K562 (cell line): ENCODE data around the gene CXCL17.

ENCODE experiments used
- BHLHE40 ChIP-seq: IDR thresholded peaks from 2 replicates; pipeline ENCODE4 v1.6.1; 2011; ENCODE audit warnings: low read length, improper control_type of control experiment
- CEBPB ChIP-seq: fragments of 450-650 bp; IDR thresholded peaks from 2 replicates; pipeline ENCODE4 v1.6.1; 2016; ENCODE audit warnings: missing genetic modification characterization, missing compliant biosample characterization
- CTCF ChIP-seq, 3 experiments: IDR thresholded peaks in 2 of 3; conservative IDR thresholded peaks in 1 of 3; 2 replicates each; pipeline ENCODE4 v1.5.1; 2011 to 2012; ENCODE audit warnings: low read length in 3 of 3, mild to moderate bottlenecking in 3 of 3, control low read depth in 2 of 3, improper control_type of control experiment in 1 of 3, inconsistent platforms in 1 of 3, low read depth in 1 of 3, mixed read lengths in 1 of 3, moderate library complexity in 1 of 3; ENCODE audit not compliant: insufficient read depth in 2 of 3
- POLR2AphosphoS2 ChIP-seq: IDR thresholded peaks from 2 replicates; pipeline ENCODE4 v1.6.1; 2012; ENCODE audit warnings: low read length, improper control_type of control experiment
- RAD21 ChIP-seq, 2 experiments: fragments of 250-450 bp in 1 of 2; fragments of 450-650 bp in 1 of 2; sonication (Bioruptor Pico) in 1 of 2; formaldehyde crosslinking in 1 of 2; IDR thresholded peaks in 1 of 2; conservative IDR thresholded peaks in 1 of 2; 2 replicates each; pipeline versions ENCODE4 v1.4.0 to v1.8.0; 2020 to 2022; ENCODE audit warnings: mild to moderate bottlenecking in 2 of 2, moderate library complexity in 1 of 2
- REST ChIP-seq, 2 experiments: fragments of 450-650 bp; formaldehyde crosslinking in 1 of 2; IDR thresholded peaks; 2 replicates each; pipeline versions ENCODE4 v1.4.0 to v1.6.1; 2014 to 2020; ENCODE audit warnings: mild to moderate bottlenecking in 2 of 2, borderline replicate concordance in 1 of 2, low read depth in 1 of 2
- SRSF7 ChIP-seq: fragments of 200-400 bp; formaldehyde crosslinking; optimal IDR thresholded peaks from 2 replicates; pipeline ENCODE3; 2017; ENCODE audit warnings: mild to moderate bottlenecking, low read depth, low read length
- STAT6 ChIP-seq: sonication (generic); formaldehyde crosslinking; IDR thresholded peaks from 2 replicates; pipeline ENCODE4 v1.8.1; 2023; ENCODE audit warnings: mild to moderate bottlenecking, missing genetic modification reagents
- TSC22D4 ChIP-seq: fragments of 450-650 bp; IDR thresholded peaks from 2 replicates; pipeline ENCODE4 v1.6.1; 2016; ENCODE audit warnings: missing genetic modification characterization, missing biosample characterization, control low read depth
- ZNF57 ChIP-seq: fragments of 450-650 bp; formaldehyde crosslinking; IDR thresholded peaks from 2 replicates; pipeline ENCODE4 v1.4.0; 2020; ENCODE audit warnings: mild to moderate bottlenecking, moderate library complexity
- ZNF79 ChIP-seq: fragments of 250-450 bp; sonication (Bioruptor Pico); IDR thresholded peaks from 2 replicates; pipeline ENCODE4 v1.4.0; 2020; ENCODE audit warnings: low read depth, mild to moderate bottlenecking, moderate library complexity
- TF ChIP-seq, protein P1 (sequence below): conservative IDR thresholded peaks from 2 replicates; pipeline ENCODE4 v1.6.1; 2011; ENCODE audit warnings: low read depth, mild to moderate bottlenecking, low read length; ENCODE audit not compliant: control insufficient read depth

GRCh38 chr19:42424345-42424707, 18.4 kb downstream of the CXCL17 start:
- no peak for TF ChIP-seq STAT6 (CRISPR knock-in tag)
- no peak for TF ChIP-seq POLR2AphosphoS2
- TF ChIP-seq CTCF (IDR thresholded peaks at IDR 0.05 in 2 of 3, conservative IDR thresholded peaks at IDR 0.05 in 1 of 3; ENCODE audit: insufficient read depth in 2 of 3, low read depth in 1 of 3, low read length in 3 of 3), result no peak
- no peak for TF ChIP-seq RAD21 (CRISPR knock-in tag; conservative IDR thresholded peaks at IDR 0.05 in 1 of 2, IDR thresholded peaks at IDR 0.05 in 1 of 2)
- TF ChIP-seq TSC22D4 (tag), result no peak
- TF ChIP-seq, protein P1, sequence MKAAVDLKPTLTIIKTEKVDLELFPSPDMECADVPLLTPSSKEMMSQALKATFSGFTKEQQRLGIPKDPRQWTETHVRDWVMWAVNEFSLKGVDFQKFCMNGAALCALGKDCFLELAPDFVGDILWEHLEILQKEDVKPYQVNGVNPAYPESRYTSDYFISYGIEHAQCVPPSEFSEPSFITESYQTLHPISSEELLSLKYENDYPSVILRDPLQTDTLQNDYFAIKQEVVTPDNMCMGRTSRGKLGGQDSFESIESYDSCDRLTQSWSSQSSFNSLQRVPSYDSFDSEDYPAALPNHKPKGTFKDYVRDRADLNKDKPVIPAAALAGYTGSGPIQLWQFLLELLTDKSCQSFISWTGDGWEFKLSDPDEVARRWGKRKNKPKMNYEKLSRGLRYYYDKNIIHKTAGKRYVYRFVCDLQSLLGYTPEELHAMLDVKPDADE, result no peak
- TF ChIP-seq SRSF7, result no peak
- no peak for TF ChIP-seq BHLHE40
- TF ChIP-seq REST (IDR thresholded peaks at IDR 0.05; ENCODE audit: borderline replicate concordance), result no peak
- no peak for TF ChIP-seq REST (CRISPR knock-in tag; IDR thresholded peaks at IDR 0.05; ENCODE audit: low read depth)
- no peak for TF ChIP-seq ZNF57 (CRISPR knock-in tag)
- no peak for TF ChIP-seq ZNF79 (CRISPR knock-in tag)
- no peak for TF ChIP-seq CEBPB
